ENCODE data around the gene HPN.
A peak's percentile ranks its signal among the peaks of the same experiment; 100 is the strongest.
"Not testable (repeated sequence)": the region's sequence is repeated elsewhere in the genome, so short reads cannot be mapped to it uniquely, and the experiment has no call there.

HPN gene

GRCh38 chr19:35021016-35021415 is 20.5 kb upstream of the HPN start:
- Histone ChIP-seq H3K36me3 (ENCODE audit: insufficient read depth, low read length) (peaks cover 74% of the 10 kb centered on the region), H3K27me3 (ENCODE audit: control insufficient read depth in 1 of 2, insufficient read depth in 2 of 2, low read length in 2 of 2) (no peaks in the 10 kb centered on the region), H3K9ac (ENCODE audit: low read length) (no peak overlapping the region), H3K9me3 (ENCODE audit: low read length) (no peaks in the 10 kb centered on the region), H3K4me3 (ENCODE audit: low read depth in 1 of 2, low read length in 2 of 2) (no peak overlapping the region), H3K4me1 (ENCODE audit: insufficient read depth, low read length) (no peaks in the 10 kb centered on the region), H3K27ac (ENCODE audit: low read depth, low read length) (no peak overlapping the region)

GRCh38 chr19:35021596-35021995 is 19.9 kb upstream of the HPN start:
- Histone ChIP-seq H3K9ac (ENCODE audit: low read length) (no peak overlapping the region), H3K36me3 (ENCODE audit: insufficient read depth, low read length) (peaks cover 75% of the 10 kb centered on the region), H3K9me3 (ENCODE audit: low read length) (no peaks in the 10 kb centered on the region), H3K4me3 (ENCODE audit: low read depth in 1 of 2, low read length in 2 of 2) (no peak overlapping the region), H3K27me3 (ENCODE audit: control insufficient read depth in 1 of 2, insufficient read depth in 2 of 2, low read length in 2 of 2) (no peaks in the 10 kb centered on the region), H3K27ac (ENCODE audit: low read depth, low read length) (no peak overlapping the region), H3K4me1 (ENCODE audit: insufficient read depth, low read length) (no peaks in the 10 kb centered on the region)

GRCh38 chr19:35022460-35022859 is 19.1 kb upstream of the HPN start:
- H3K36me3 ChIP-seq (ENCODE audit: insufficient read depth, low read length), result peaks cover 74% of the 10 kb centered on the region
- no peaks in the 10 kb centered on the region for H3K27me3 ChIP-seq (ENCODE audit: control insufficient read depth in 1 of 2, insufficient read depth in 2 of 2, low read length in 2 of 2)
- H3K9me3 ChIP-seq (ENCODE audit: low read length), result no peaks in the 10 kb centered on the region
- no peaks in the 10 kb centered on the region for H3K4me1 ChIP-seq (ENCODE audit: insufficient read depth, low read length)
- H3K27ac ChIP-seq (ENCODE audit: low read depth, low read length), result no peak overlapping the region
- H3K4me3 ChIP-seq (ENCODE audit: low read depth in 1 of 2, low read length in 2 of 2), result no peak overlapping the region
- H3K9ac ChIP-seq (ENCODE audit: low read length), result no peak overlapping the region

- H3K27ac ChIP-seq (ENCODE audit: low read depth, low read length), result no peak overlapping the region
- H3K9ac ChIP-seq (ENCODE audit: low read length), result no peak overlapping the region
- H3K4me1 ChIP-seq (ENCODE audit: insufficient read depth, low read length), result no peaks in the 10 kb centered on the region
- no peaks in the 10 kb centered on the region for H3K9me3 ChIP-seq (ENCODE audit: low read length)
- H3K4me3 ChIP-seq (ENCODE audit: low read depth in 1 of 2, low read length in 2 of 2), result no peak overlapping the region
- no peaks in the 10 kb centered on the region for H3K27me3 ChIP-seq (ENCODE audit: control insufficient read depth in 1 of 2, insufficient read depth in 2 of 2, low read length in 2 of 2)
- peaks cover 68% of the 10 kb centered on the region for H3K36me3 ChIP-seq (ENCODE audit: insufficient read depth, low read length)
Observed at GRCh38 chr19:35023428-35023827, 18.1 kb upstream of the HPN start.

- Histone ChIP-seq H3K27me3 (ENCODE audit: control insufficient read depth in 1 of 2, insufficient read depth in 2 of 2, low read length in 2 of 2) (no peaks in the 10 kb centered on the region), H3K9me3 (ENCODE audit: low read length) (no peaks in the 10 kb centered on the region), H3K27ac (ENCODE audit: low read depth, low read length) (no peak overlapping the region), H3K9ac (ENCODE audit: low read length) (no peak overlapping the region), H3K36me3 (ENCODE audit: insufficient read depth, low read length) (peaks cover 61% of the 10 kb centered on the region), H3K4me1 (ENCODE audit: insufficient read depth, low read length) (no peaks in the 10 kb centered on the region), H3K4me3 (ENCODE audit: low read depth in 1 of 2, low read length in 2 of 2) (no peak overlapping the region)
Observed at GRCh38 chr19:35024095-35024494, 17.4 kb upstream of the HPN start.

GRCh38 chr19:35025969-35026368 is 15.6 kb upstream of the HPN start:
- Histone ChIP-seq H3K36me3 (ENCODE audit: insufficient read depth, low read length) (peaks cover 46% of the 10 kb centered on the region), H3K4me3 (ENCODE audit: low read depth in 1 of 2, low read length in 2 of 2) (no peak overlapping the region), H3K4me1 (ENCODE audit: insufficient read depth, low read length) (peaks cover 4% of the 10 kb centered on the region), H3K27ac (ENCODE audit: low read depth, low read length) (no peak overlapping the region), H3K9me3 (ENCODE audit: low read length) (no peaks in the 10 kb centered on the region), H3K9ac (ENCODE audit: low read length) (no peak overlapping the region), H3K27me3 (ENCODE audit: control insufficient read depth in 1 of 2, insufficient read depth in 2 of 2, low read length in 2 of 2) (no peaks in the 10 kb centered on the region)

- peaks cover 4% of the 10 kb centered on the region for H3K4me1 ChIP-seq (ENCODE audit: insufficient read depth, low read length)
- peaks cover 41% of the 10 kb centered on the region for H3K36me3 ChIP-seq (ENCODE audit: insufficient read depth, low read length)
- no peak overlapping the region for H3K4me3 ChIP-seq (ENCODE audit: low read depth in 1 of 2, low read length in 2 of 2)
Observed at GRCh38 chr19:35026418-35026817, 15.1 kb upstream of the HPN start.

GRCh38 chr19:35027009-35027408 is 14.5 kb upstream of the HPN start:
- H3K27ac ChIP-seq (ENCODE audit: low read depth, low read length), result no peak overlapping the region
- H3K27me3 ChIP-seq (ENCODE audit: control insufficient read depth in 1 of 2, insufficient read depth in 2 of 2, low read length in 2 of 2), result no peaks in the 10 kb centered on the region
- H3K36me3 ChIP-seq (ENCODE audit: insufficient read depth, low read length), result peaks cover 38% of the 10 kb centered on the region
- no peaks in the 10 kb centered on the region for H3K9me3 ChIP-seq (ENCODE audit: low read length)
- H3K4me3 ChIP-seq (ENCODE audit: low read depth in 1 of 2, low read length in 2 of 2), result no peak overlapping the region
- no peak overlapping the region for H3K9ac ChIP-seq (ENCODE audit: low read length)
- H3K4me1 ChIP-seq (ENCODE audit: insufficient read depth, low read length), result peaks cover 4% of the 10 kb centered on the region

More at GRCh38 chr19:35026418-35026817, 15.1 kb upstream of the HPN start:
- Histone ChIP-seq H3K9ac (ENCODE audit: low read length) (no peak overlapping the region), H3K27me3 (ENCODE audit: control insufficient read depth in 1 of 2, insufficient read depth in 2 of 2, low read length in 2 of 2) (no peaks in the 10 kb centered on the region), H3K27ac (ENCODE audit: low read depth, low read length) (no peak overlapping the region), H3K9me3 (ENCODE audit: low read length) (no peaks in the 10 kb centered on the region)

- Histone ChIP-seq H3K4me1 (ENCODE audit: insufficient read depth, low read length) (peaks cover 4% of the 10 kb centered on the region), H3K36me3 (ENCODE audit: insufficient read depth, low read length) (peaks cover 29% of the 10 kb centered on the region), H3K9me3 (ENCODE audit: low read length) (no peaks in the 10 kb centered on the region), H3K27ac (ENCODE audit: low read depth, low read length) (no peak overlapping the region), H3K27me3 (ENCODE audit: control insufficient read depth in 1 of 2, insufficient read depth in 2 of 2, low read length in 2 of 2) (no peaks in the 10 kb centered on the region), H3K9ac (ENCODE audit: low read length) (no peak overlapping the region), H3K4me3 (ENCODE audit: low read depth in 1 of 2, low read length in 2 of 2) (no peak overlapping the region)
Observed at GRCh38 chr19:35027851-35028599, 13.5 kb upstream of the HPN start.

GRCh38 chr19:35028600-35028885 is 13.0 kb upstream of the HPN start:
- H3K27ac ChIP-seq (ENCODE audit: low read depth, low read length); H3K9me3 ChIP-seq (ENCODE audit: low read length); H3K4me1 ChIP-seq (ENCODE audit: insufficient read depth, low read length); H3K9ac ChIP-seq (ENCODE audit: low read length); H3K4me3 ChIP-seq (ENCODE audit: low read depth in 1 of 2, low read length in 2 of 2); H3K27me3 ChIP-seq (ENCODE audit: control insufficient read depth in 1 of 2, insufficient read depth in 2 of 2, low read length in 2 of 2): not testable (repeated sequence)
- peaks cover 24% of the 10 kb centered on the region for H3K36me3 ChIP-seq (ENCODE audit: insufficient read depth, low read length)

- H3K9me3 ChIP-seq (ENCODE audit: low read length); H3K27me3 ChIP-seq (ENCODE audit: control insufficient read depth in 1 of 2, insufficient read depth in 2 of 2, low read length in 2 of 2); H3K27ac ChIP-seq (ENCODE audit: low read depth, low read length); H3K4me3 ChIP-seq (ENCODE audit: low read depth in 1 of 2, low read length in 2 of 2); H3K4me1 ChIP-seq (ENCODE audit: insufficient read depth, low read length); H3K9ac ChIP-seq (ENCODE audit: low read length): not testable (repeated sequence)
- peaks cover 17% of the 10 kb centered on the region for H3K36me3 ChIP-seq (ENCODE audit: insufficient read depth, low read length)
Observed at GRCh38 chr19:35029275-35029736, 12.2 kb upstream of the HPN start.

GRCh38 chr19:35029737-35030256 is 11.7 kb upstream of the HPN start:
- H3K27me3 ChIP-seq (ENCODE audit: control insufficient read depth in 1 of 2, insufficient read depth in 2 of 2, low read length in 2 of 2), result no peaks in the 10 kb centered on the region
- peaks cover 4% of the 10 kb centered on the region for H3K4me1 ChIP-seq (ENCODE audit: insufficient read depth, low read length)
- H3K9me3 ChIP-seq (ENCODE audit: low read length), result no peaks in the 10 kb centered on the region
- no peak overlapping the region for H3K27ac ChIP-seq (ENCODE audit: low read depth, low read length)
- peaks cover 15% of the 10 kb centered on the region for H3K36me3 ChIP-seq (ENCODE audit: insufficient read depth, low read length)
- H3K9ac ChIP-seq (ENCODE audit: low read length), result no peak overlapping the region
- peak overlapping the region; percentile 20 to 38 for H3K4me3 ChIP-seq (ENCODE audit: low read depth in 1 of 2, low read length in 2 of 2)
